GM12878 (cell line): Measurements from ENCODE around the gene IL1RAPL1. TPM values are rescaled to one million over a fixed set of nuclear protein-coding genes. Genes with fewer than 3 reads are reported as not detected.

Source experiments
- ATAC-seq: fragments of 200-7000 bp; cut with Tn5 transposase; 3 replicates; pipeline ENCODE4 v1.9.1; 2020; ENCODE audit warnings: mild to moderate bottlenecking, moderate library complexity
- BruUV-seq: library from RNA; stranded (reverse); fragments of 400-500 nt; replicated peaks from 2 replicates; lab custom pipeline; 2021; lab: Mats Ljungman, UMichigan
- CTCF ChIA-PET: fragments of 300-600 bp; sonication (Branson Sonifier 250); formaldehyde crosslinking; extraction: SDS; loops from one replicate; lab custom pipeline; 2021; ENCODE audit warnings: inconsistent platforms; lab: Yijun Ruan, JAX
- POLR2A ChIA-PET: fragments of 350-600 bp; formaldehyde crosslinking; extraction: SDS; loops from one replicate; lab custom pipeline; 2021; ENCODE audit warnings: inconsistent platforms; lab: Charles Lee
- RAD21 ChIA-PET: fragments of 300-600 bp; sonication (Branson Sonifier 250); formaldehyde crosslinking; loops from one replicate; lab custom pipeline; 2023; ENCODE audit warnings: antibody characterized with exemption; ENCODE audit not compliant: unreplicated experiment; lab: Charles Lee
- SMC1A ChIA-PET: fragments of 300-600 bp; sonication (Branson Sonifier 250); formaldehyde crosslinking; loops from one replicate; lab custom pipeline; 2023; ENCODE audit not compliant: unreplicated experiment, uncharacterized antibody; lab: Charles Lee
- DNase-seq: peaks from one replicate; pipeline ENCODE4 v3.0.0-alpha.2; 2011; ENCODE audit warnings: low read depth, low spot score
- FAIRE-seq: peaks from 3 replicates; lab custom pipeline; 2011; peaks lifted over from hg19 to GRCh38; lab: Jason Lieb, UNC
- H2AFZ ChIP-seq: 2 replicates; pipeline ENCODE4 v1.6.0; 2011; ENCODE audit warnings: low read depth, low read length, control low read depth; ENCODE audit not compliant: control insufficient read depth
- H3K27ac ChIP-seq: 2 replicates; pipeline ENCODE4 v1.5.1; 2011; ENCODE audit warnings: control low read depth; ENCODE audit not compliant: control insufficient read depth, insufficient read depth
- H3K27me3 ChIP-seq, 2 experiments: replicated peaks in 1 of 2; 2 replicates each; pipeline versions ENCODE4 v1.6.0 to v1.6.1; 2011; ENCODE audit warnings: low read length in 1 of 2; ENCODE audit not compliant: control insufficient read depth in 2 of 2, insufficient read depth in 2 of 2
- H3K36me3 ChIP-seq, 2 experiments: 2 replicates each; pipeline ENCODE4 v1.5.1; 2011; ENCODE audit warnings: low read length in 1 of 2; ENCODE audit not compliant: control insufficient read depth in 2 of 2, insufficient read depth in 2 of 2
- H3K4me1 ChIP-seq: 2 replicates; pipeline ENCODE4 v1.6.1; 2011; ENCODE audit warnings: mild to moderate bottlenecking, low read length, moderate library complexity, mixed read lengths; ENCODE audit not compliant: control insufficient read depth, insufficient read depth
- H3K4me2 ChIP-seq: 2 replicates; pipeline ENCODE4 v1.6.0; 2011; ENCODE audit warnings: control low read depth; ENCODE audit not compliant: control insufficient read depth, insufficient read depth
- H3K4me3 ChIP-seq: fragments of 200-600 bp; sonication (generic); 2 replicates; pipeline ENCODE4 v1.5.1; 2016
- H3K79me2 ChIP-seq: 2 replicates; pipeline ENCODE4 v1.6.0; 2011; ENCODE audit warnings: low read length; ENCODE audit not compliant: control insufficient read depth, insufficient read depth
- H3K9ac ChIP-seq: 2 replicates; pipeline ENCODE4 v1.8.0; 2011; ENCODE audit warnings: low read length, control low read depth, mixed read lengths; ENCODE audit not compliant: control insufficient read depth, insufficient read depth
- H3K9me3 ChIP-seq: replicated peaks from 3 replicates; pipeline ENCODE4 v1.5.1; 2011; ENCODE audit warnings: mild to moderate bottlenecking, low read length; ENCODE audit not compliant: control insufficient read depth, insufficient read depth
- H4K20me1 ChIP-seq: 2 replicates; pipeline ENCODE4 v1.6.0; 2011; ENCODE audit not compliant: control insufficient read depth, insufficient read depth
- ASH2L ChIP-seq: fragments of 300-600, 200-600 bp; sonication (generic); IDR thresholded peaks from 2 replicates; pipeline ENCODE4 v1.6.1; 2017; ENCODE audit warnings: low read depth, mild to moderate bottlenecking, borderline replicate concordance
- ATF3 ChIP-seq: IDR thresholded peaks from 2 replicates; pipeline ENCODE4 v1.6.1; 2011; ENCODE audit warnings: low read depth, mild to moderate bottlenecking, low read length, moderate library complexity, borderline replicate concordance; ENCODE audit errors: extremely low read depth
- BHLHE40 ChIP-seq, 2 experiments: fragments of 450-650 bp in 1 of 2; IDR thresholded peaks; 2 replicates each; pipeline ENCODE4 v1.6.1; 2011 to 2017; ENCODE audit warnings: low read depth in 2 of 2, borderline replicate concordance in 1 of 2, improper control_type of control experiment in 1 of 2, low read length in 1 of 2, mild to moderate bottlenecking in 1 of 2
- CBX5 ChIP-seq: sonication (generic); IDR thresholded peaks from 2 replicates; pipeline ENCODE4 v1.6.1; 2016; ENCODE audit warnings: low read depth, moderate library complexity, mild to moderate bottlenecking, inconsistent platforms
- CHD4 ChIP-seq: fragments of 200-600 bp; sonication (generic); IDR thresholded peaks from 2 replicates; pipeline ENCODE4 v1.6.1; 2016; ENCODE audit warnings: mild to moderate bottlenecking
- CREB1 ChIP-seq: IDR thresholded peaks from 2 replicates; pipeline ENCODE4 v1.6.1; 2012; ENCODE audit warnings: low read depth, mild to moderate bottlenecking, inconsistent platforms
- MXI1 ChIP-seq: fragments of 150-350 bp; IDR thresholded peaks from 2 replicates; pipeline ENCODE4 v1.6.1; 2011; ENCODE audit warnings: low read depth, mild to moderate bottlenecking, inconsistent platforms, low read length, improper control_type of control experiment
- SMAD1 ChIP-seq: fragments of 450-650 bp; IDR thresholded peaks from 2 replicates; pipeline ENCODE4 v1.6.1; 2018; ENCODE audit warnings: mild to moderate bottlenecking, low read depth; ENCODE audit not compliant: partially characterized antibody
- SREBF2 ChIP-seq: IDR thresholded peaks from 2 replicates; pipeline ENCODE4 v1.6.1; 2012; ENCODE audit warnings: mild to moderate bottlenecking, low read length
- TBL1XR1 ChIP-seq: IDR thresholded peaks from 2 replicates; pipeline ENCODE4 v1.6.1; 2012; ENCODE audit warnings: low read depth, low read length, improper control_type of control experiment
- TCF3 ChIP-seq: IDR thresholded peaks from 2 replicates; pipeline ENCODE4 v1.6.1; 2012; ENCODE audit warnings: low read depth, mild to moderate bottlenecking, low read length, borderline replicate concordance; ENCODE audit not compliant: insufficient read depth
- TCF7 ChIP-seq: IDR thresholded peaks from 2 replicates; pipeline ENCODE4 v1.6.1; 2014; ENCODE audit warnings: antibody characterized with exemption, borderline replicate concordance
- YY1 ChIP-seq: IDR thresholded peaks from 2 replicates; pipeline ENCODE4 v1.6.1; 2011; ENCODE audit warnings: low read depth, mild to moderate bottlenecking, low read length
- ZBTB11 ChIP-seq: fragments of 450-650 bp; formaldehyde crosslinking; IDR thresholded peaks from 2 replicates; pipeline ENCODE4 v1.5.0; 2022; ENCODE audit warnings: mild to moderate bottlenecking, missing genetic modification characterization
- ZNF384 ChIP-seq: IDR thresholded peaks from 2 replicates; pipeline ENCODE4 v1.6.1; 2012; ENCODE audit warnings: low read depth, mild to moderate bottlenecking, low read length, improper control_type of control experiment, borderline replicate concordance
- ZNF687 ChIP-seq: fragments of 450-650 bp; IDR thresholded peaks from 2 replicates; pipeline ENCODE4 v1.6.1; 2017; ENCODE audit warnings: mild to moderate bottlenecking, moderate library complexity
- WGBS: methylation state at CpG from one replicate; pipeline ENCODE4 v1.1.6; 2016; ENCODE audit warnings: low lambda C conversion rate; ENCODE audit not compliant: insufficient replicate concordance, insufficient coverage; ENCODE audit errors: missing lambda C conversion rate; 5-methylcytosine and 5-hydroxymethylcytosine counted together
- in situ Hi-C: fragments of 300-500 bp; cut with MboI; formaldehyde crosslinking; loops from 9 replicates; pipeline ENCODE4 v1.14.3; 2018; ENCODE audit warnings: mixed read lengths
- intact Hi-C: fragments of 100-400 bp; cut with micrococcal nuclease; formaldehyde crosslinking; loops from one replicate; pipeline ENCODE4 v1.14.2; 2022; ENCODE audit not compliant: unreplicated experiment
- polyA plus RNA-seq, 11 experiments: library from polyadenylated mRNA; depleted of rRNA in 4 of 11; unstranded in 6 of 11; stranded (reverse) in 5 of 11; fragments of >200 nt; fragmentation: Nextera tagmentation in 4 of 11; fragmentation: Illumina TruSeq in 1 of 11; extraction: Ambion mirVana in 4 of 11; extraction: Trizol in 1 of 11; gene quantifications; 1 replicate in 1 of 11; 2 replicates in 10 of 11; pipeline versions ENCODE4 v1.2.1 to v1.2.3, GENCODE V29; 2011 to 2016; ENCODE audit warnings: inconsistent platforms in 2 of 11, missing spikeins in 2 of 11, low read depth in 1 of 11
- total RNA-seq, 4 experiments: library from RNA; depleted of rRNA in 3 of 4; stranded (reverse); fragments of >200 nt in 3 of 4; fragmentation: Illumina TruSeq in 1 of 4; extraction: Trizol in 1 of 4; gene quantifications; 2 replicates each; pipeline versions ENCODE4 v1.2.1 to v1.2.3, GENCODE V29; 2013 to 2021

Gene IL1RAPL1
- total and polyA plus RNA-seq, 10 of the 15 experiments (the other 5 are each of a cell fraction or from before 2014, with no cell fraction given) = not detected

GRCh38 chrX:29867971-29868370 lies 1280.7 kb downstream of the IL1RAPL1 start (continued):
- TF ChIP-seq ZBTB11 (CRISPR knock-in tag) (no peak), CREB1 (no peak), ATF3 (no peak)

- no peak overlapping the region for H3K4me3 ChIP-seq
- no peaks in the 10 kb centered on the region for H3K27me3 ChIP-seq
- RAD21 ChIA-PET = no interaction called here
- no peaks in the 10 kb centered on the region for H4K20me1 ChIP-seq
- no TSS peak for BruUV-seq
- in situ Hi-C loops = no loop called here
- H3K79me2 ChIP-seq = no peaks in the 10 kb centered on the region
- no peaks in the 10 kb centered on the region for H3K36me3 ChIP-seq
- H3K4me1 ChIP-seq = no peaks in the 10 kb centered on the region
- no peak overlapping the region for H3K27ac ChIP-seq
- ATAC-seq (no peak), DNase-seq (no peak), FAIRE-seq (no peak)
- intact Hi-C loops = no loop called here
- no peak overlapping the region for H3K9ac ChIP-seq
- 29% methylated on average over 1 of the region's 1 CpG for WGBS
- H3K4me2 ChIP-seq = no peak overlapping the region
- SMC1A ChIA-PET = no interaction called here
- CTCF ChIA-PET = no interaction called here
- POLR2A ChIA-PET = no interaction called here
- H3K9me3 ChIP-seq = peaks cover 4% of the 10 kb centered on the region; the same call in 1 of the 3 replicates
- H2AFZ ChIP-seq = no peak overlapping the region
- TF ChIP-seq SMAD1 = no peak
- no peak for TF ChIP-seq MXI1
- no peak for TF ChIP-seq ASH2L
- no peak for TF ChIP-seq CBX5
- TF ChIP-seq ZNF384 = no peak
- TF ChIP-seq TBL1XR1 = no peak
- TF ChIP-seq YY1 = no peak
- no peak for TF ChIP-seq TCF3
- TF ChIP-seq TCF7 = no peak
- no peak for TF ChIP-seq BHLHE40 (IDR thresholded peaks at IDR 0.05; ENCODE audit: borderline replicate concordance in 1 of 2, low read depth in 2 of 2, low read length in 1 of 2)
- TF ChIP-seq CHD4 = no peak
- no peak for TF ChIP-seq ZNF687
- TF ChIP-seq SREBF2 = no peak
Measured at GRCh38 chrX:29869837-29870236, 1282.6 kb downstream of the IL1RAPL1 start.
